ENCODE results near the gene ILF3. TPM values are rescaled to one million over a fixed set of nuclear protein-coding genes. Genes with fewer than 3 reads are reported as not detected.

ILF3 gene
- total and polyA plus RNA-seq, 2 donors (not counting 1 experiment from before 2014, with no cell fraction given), result 78.4 to 109 TPM

DNA sequence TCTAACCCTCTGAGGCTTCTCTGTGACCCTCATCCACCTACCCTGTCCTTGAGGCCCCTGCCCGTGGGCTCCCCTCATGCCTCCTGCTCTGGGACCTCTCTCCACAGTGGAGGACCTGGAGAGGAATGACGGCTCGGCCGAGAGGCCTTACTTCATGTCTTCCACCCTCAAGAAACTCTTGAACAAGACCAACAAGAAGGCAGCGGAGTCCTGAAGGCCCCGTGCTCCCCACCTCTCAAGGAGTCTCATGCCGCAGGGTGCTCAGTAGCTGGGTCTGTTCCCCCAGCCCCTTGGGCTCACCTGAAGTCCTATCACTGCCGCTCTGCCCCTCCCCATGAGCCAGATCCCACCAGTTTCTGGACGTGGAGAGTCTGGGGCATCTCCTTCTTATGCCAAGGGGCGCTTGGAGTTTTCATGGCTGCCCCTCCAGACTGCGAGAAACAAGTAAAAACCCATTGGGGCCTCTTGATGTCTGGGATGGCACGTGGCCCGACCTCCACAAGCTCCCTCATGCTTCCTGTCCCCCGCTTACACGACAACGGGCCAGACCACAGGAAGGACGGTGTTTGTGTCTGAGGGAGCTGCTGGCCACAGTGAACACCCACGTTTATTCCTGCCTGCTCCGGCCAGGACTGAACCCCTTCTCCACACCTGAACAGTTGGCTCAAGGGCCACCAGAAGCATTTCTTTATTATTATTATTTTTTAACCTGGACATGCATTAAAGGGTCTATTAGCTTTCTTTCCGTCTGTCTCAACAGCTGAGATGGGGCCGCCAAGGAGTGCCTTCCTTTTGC lies 10.8 kb upstream of the ILF3 start:
- H3K4me1 ChIP-seq (ENCODE audit: control insufficient read depth, extremely low read depth, insufficient read depth, low read length), result no peaks in the 10 kb centered on the region
- no peak overlapping the region for H2AFZ ChIP-seq (ENCODE audit: low read length)
- H3K79me2 ChIP-seq (ENCODE audit: control insufficient read depth, insufficient read depth, low read length), result no peaks in the 10 kb centered on the region
- no peaks in the 10 kb centered on the region for H3K27me3 ChIP-seq (ENCODE audit: control insufficient read depth, insufficient read depth, low read length)
- no peak overlapping the region for H3K4me2 ChIP-seq (ENCODE audit: extremely low read depth, insufficient read depth, low read length)
- H3K27ac ChIP-seq (ENCODE audit: insufficient read depth, low read length), result no peak overlapping the region
- H3K4me3 ChIP-seq (replicated peaks in 1 of 4; ENCODE audit: control extremely low read depth in 1 of 4, insufficient read depth in 1 of 4, low read depth in 3 of 4, low read length in 4 of 4), result no peak overlapping the region
- H4K20me1 ChIP-seq (ENCODE audit: control insufficient read depth, extremely low read depth, insufficient read depth, low read length), result no peaks in the 10 kb centered on the region
- no peaks in the 10 kb centered on the region for H3K9me3 ChIP-seq (ENCODE audit: control insufficient read depth, insufficient read depth, low read depth, low read length)
- DNase-seq (ENCODE audit: low read depth in 2 of 2), result no peak
- H3K36me3 ChIP-seq (ENCODE audit: control insufficient read depth, insufficient read depth, low read length), result peaks cover 12% of the 10 kb centered on the region
- H3K9ac ChIP-seq (ENCODE audit: insufficient read depth, low read length), result no peak overlapping the region
- no peak for TF ChIP-seq EZH2 (IDR thresholded peaks at IDR 0.05; ENCODE audit: low read length, missing control alignments)
- TF ChIP-seq, protein P1, sequence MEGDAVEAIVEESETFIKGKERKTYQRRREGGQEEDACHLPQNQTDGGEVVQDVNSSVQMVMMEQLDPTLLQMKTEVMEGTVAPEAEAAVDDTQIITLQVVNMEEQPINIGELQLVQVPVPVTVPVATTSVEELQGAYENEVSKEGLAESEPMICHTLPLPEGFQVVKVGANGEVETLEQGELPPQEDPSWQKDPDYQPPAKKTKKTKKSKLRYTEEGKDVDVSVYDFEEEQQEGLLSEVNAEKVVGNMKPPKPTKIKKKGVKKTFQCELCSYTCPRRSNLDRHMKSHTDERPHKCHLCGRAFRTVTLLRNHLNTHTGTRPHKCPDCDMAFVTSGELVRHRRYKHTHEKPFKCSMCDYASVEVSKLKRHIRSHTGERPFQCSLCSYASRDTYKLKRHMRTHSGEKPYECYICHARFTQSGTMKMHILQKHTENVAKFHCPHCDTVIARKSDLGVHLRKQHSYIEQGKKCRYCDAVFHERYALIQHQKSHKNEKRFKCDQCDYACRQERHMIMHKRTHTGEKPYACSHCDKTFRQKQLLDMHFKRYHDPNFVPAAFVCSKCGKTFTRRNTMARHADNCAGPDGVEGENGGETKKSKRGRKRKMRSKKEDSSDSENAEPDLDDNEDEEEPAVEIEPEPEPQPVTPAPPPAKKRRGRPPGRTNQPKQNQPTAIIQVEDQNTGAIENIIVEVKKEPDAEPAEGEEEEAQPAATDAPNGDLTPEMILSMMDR (conservative IDR thresholded peaks at IDR 0.05 in 1 of 2, IDR thresholded peaks at IDR 0.05 in 1 of 2; ENCODE audit: low read depth in 1 of 2, low read length in 2 of 2), result no peak

DNA sequence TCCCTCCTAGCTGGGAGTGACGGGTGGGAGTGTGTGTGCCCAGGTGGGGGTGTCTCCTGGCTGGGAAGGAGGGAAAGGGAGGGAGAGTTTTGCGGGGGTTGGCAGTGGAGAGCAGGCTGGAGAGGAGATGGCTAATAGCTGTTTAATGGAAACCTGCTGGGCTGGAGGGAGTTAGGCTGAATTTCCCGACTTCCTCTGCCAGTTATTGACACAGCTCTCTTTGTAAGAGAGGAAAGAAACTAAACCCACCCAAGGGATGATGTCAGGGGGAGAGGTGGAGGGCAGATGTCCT lies 10.2 kb upstream of the ILF3 start:
- Histone ChIP-seq H3K4me3 (replicated peaks in 1 of 4; ENCODE audit: control extremely low read depth in 1 of 4, insufficient read depth in 1 of 4, low read depth in 3 of 4, low read length in 4 of 4) (no peak overlapping the region), H3K36me3 (ENCODE audit: control insufficient read depth, insufficient read depth, low read length) (peaks cover 12% of the 10 kb centered on the region), H3K9ac (ENCODE audit: insufficient read depth, low read length) (no peak overlapping the region), H3K9me3 (ENCODE audit: control insufficient read depth, insufficient read depth, low read depth, low read length) (no peaks in the 10 kb centered on the region), H4K20me1 (ENCODE audit: control insufficient read depth, extremely low read depth, insufficient read depth, low read length) (no peaks in the 10 kb centered on the region), H2AFZ (ENCODE audit: low read length) (no peak overlapping the region), H3K79me2 (ENCODE audit: control insufficient read depth, insufficient read depth, low read length) (no peaks in the 10 kb centered on the region), H3K27ac (ENCODE audit: insufficient read depth, low read length) (no peak overlapping the region), H3K4me1 (ENCODE audit: control insufficient read depth, extremely low read depth, insufficient read depth, low read length) (no peaks in the 10 kb centered on the region), H3K27me3 (ENCODE audit: control insufficient read depth, insufficient read depth, low read length) (no peaks in the 10 kb centered on the region), H3K4me2 (ENCODE audit: extremely low read depth, insufficient read depth, low read length) (no peak overlapping the region)
- no peak for DNase-seq (ENCODE audit: low read depth in 2 of 2)
- TF ChIP-seq EZH2 (IDR thresholded peaks at IDR 0.05; ENCODE audit: low read length, missing control alignments), result no peak
- TF ChIP-seq, protein P1 (conservative IDR thresholded peaks at IDR 0.05 in 1 of 2, IDR thresholded peaks at IDR 0.05 in 1 of 2; ENCODE audit: low read depth in 1 of 2, low read length in 2 of 2), result no peak

DNA sequence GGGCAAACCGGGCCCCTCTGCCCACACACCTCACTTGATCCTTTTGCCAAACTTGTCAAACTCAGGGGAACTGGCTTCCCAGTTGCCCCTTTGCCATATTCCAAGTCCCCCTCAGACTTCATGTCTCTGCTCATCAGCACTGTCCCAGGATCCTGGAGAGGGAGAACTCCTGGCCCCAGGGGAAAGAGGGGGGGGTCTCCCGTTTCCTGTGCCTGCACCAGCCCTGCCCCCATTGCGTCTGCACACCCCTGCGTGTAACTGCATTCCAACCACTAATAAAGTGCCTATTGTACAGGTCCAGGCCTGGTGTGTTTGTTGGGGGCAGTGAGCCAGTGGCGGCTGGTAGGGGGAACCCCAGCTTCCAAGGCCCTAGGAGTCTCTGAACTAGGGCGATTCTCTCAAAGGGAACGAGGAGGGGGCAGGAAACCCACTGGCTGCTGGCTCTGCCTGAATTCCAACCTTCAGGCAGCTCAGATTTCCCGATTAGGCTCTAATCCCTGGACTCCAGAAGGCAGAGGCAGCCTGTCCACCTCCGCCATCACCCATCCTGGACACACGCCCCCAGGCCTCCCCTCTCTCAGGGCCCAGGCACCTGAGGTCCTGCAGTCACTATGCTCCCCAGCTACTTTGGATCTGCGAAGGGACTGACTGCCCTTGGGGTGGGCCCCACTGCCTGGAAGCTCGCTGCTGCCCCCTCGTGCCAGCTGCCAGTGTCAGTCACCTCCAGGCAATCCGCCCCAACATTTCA lies 9.7 kb upstream of the ILF3 start:
- DNase-seq (ENCODE audit: low read depth in 2 of 2), result peak; percentile 57 to 72
- Histone ChIP-seq H3K4me3 (replicated peaks in 1 of 4; ENCODE audit: control extremely low read depth in 1 of 4, insufficient read depth in 1 of 4, low read depth in 3 of 4, low read length in 4 of 4) (no peak overlapping the region), H4K20me1 (ENCODE audit: control insufficient read depth, extremely low read depth, insufficient read depth, low read length) (no peaks in the 10 kb centered on the region), H3K4me1 (ENCODE audit: control insufficient read depth, extremely low read depth, insufficient read depth, low read length) (no peaks in the 10 kb centered on the region), H2AFZ (ENCODE audit: low read length) (no peak overlapping the region), H3K9ac (ENCODE audit: insufficient read depth, low read length) (no peak overlapping the region), H3K4me2 (ENCODE audit: extremely low read depth, insufficient read depth, low read length) (no peak overlapping the region), H3K36me3 (ENCODE audit: control insufficient read depth, insufficient read depth, low read length) (peaks cover 12% of the 10 kb centered on the region), H3K27me3 (ENCODE audit: control insufficient read depth, insufficient read depth, low read length) (no peaks in the 10 kb centered on the region), H3K27ac (ENCODE audit: insufficient read depth, low read length) (no peak overlapping the region), H3K79me2 (ENCODE audit: control insufficient read depth, insufficient read depth, low read length) (no peaks in the 10 kb centered on the region), H3K9me3 (ENCODE audit: control insufficient read depth, insufficient read depth, low read depth, low read length) (no peaks in the 10 kb centered on the region)
- no peak for TF ChIP-seq EZH2 (IDR thresholded peaks at IDR 0.05; ENCODE audit: low read length, missing control alignments)
- TF ChIP-seq, protein P1 (conservative IDR thresholded peaks at IDR 0.05 in 1 of 2, IDR thresholded peaks at IDR 0.05 in 1 of 2; ENCODE audit: low read depth in 1 of 2, low read length in 2 of 2), result peak; percentile 85 to 88
